Central memory CD4-positive, alpha-beta T cell (primary cell): ENCODE results near the gene FLT3.
"Not testable (repeated sequence)": the region's sequence is repeated elsewhere in the genome, so short reads cannot be mapped to it uniquely, and the experiment has no call there.

Source experiments
- DNase-seq: peaks from one replicate; pipeline ENCODE4 v3.0.0; 2022
- total RNA-seq, 3 experiments: gene quantifications; one replicate each; lab custom pipeline; 2026; lab: John Stamatoyannopoulos, UW

The FLT3 gene
- 0 to 0.11 (median 0.04) reads per million in 3 experiments for total RNA-seq

- peak; percentile 1 for DNase-seq
Observed at GRCh38 chr13:28100150-28101121, at the start of gene FLT3. TSS of gene FLT3 (minus strand) at chr13:28100576. CDS start at chr13:28100510, 66 bp downstream.

GRCh38 chr13:28147495-28147894 is 47.1 kb upstream of the FLT3 start:
- DNase-seq = no peak

GRCh38 chr13:28145049-28145448 is 44.7 kb upstream of the FLT3 start:
- no peak for DNase-seq

GRCh38 chr13:28141542-28141941 is 41.2 kb upstream of the FLT3 start:
- DNase-seq = not testable (repeated sequence)

- no peak for DNase-seq
Observed at GRCh38 chr13:28140433-28141125, 40.2 kb upstream of the FLT3 start.

- DNase-seq = peak; percentile 83
Observed at GRCh38 chr13:28138756-28139470, 38.5 kb upstream of the FLT3 start.

GRCh38 chr13:28138012-28138755 is 37.8 kb upstream of the FLT3 start, which contains the start of gene PAN3:
TSS of gene PAN3 (plus strand) at chr13:28138545. CDS start at chr13:28138658, 113 bp downstream.
- DNase-seq = peak; percentile 90

- no peak for DNase-seq
Observed at GRCh38 chr13:28137596-28137995, 37.2 kb upstream of the FLT3 start.

GRCh38 chr13:28136916-28137315 is 36.5 kb upstream of the FLT3 start:
- DNase-seq = no peak

GRCh38 chr13:28131646-28132045 is 31.3 kb upstream of the FLT3 start:
- no peak for DNase-seq

- no peak for DNase-seq
Observed at GRCh38 chr13:28129911-28130693, 29.7 kb upstream of the FLT3 start.

GRCh38 chr13:28128926-28129325 is 28.6 kb upstream of the FLT3 start:
- DNase-seq = no peak

GRCh38 chr13:28128030-28128429 is 27.7 kb upstream of the FLT3 start:
- no peak for DNase-seq

GRCh38 chr13:28121224-28121623 is 20.8 kb upstream of the FLT3 start:
- no peak for DNase-seq

- DNase-seq = no peak
Observed at GRCh38 chr13:28120317-28120716, 19.9 kb upstream of the FLT3 start.

GRCh38 chr13:28117689-28118377 is 17.5 kb upstream of the FLT3 start:
- DNase-seq = no peak

- DNase-seq = no peak
Observed at GRCh38 chr13:28116736-28117135, 16.4 kb upstream of the FLT3 start.

GRCh38 chr13:28110414-28110813 is 10.0 kb upstream of the FLT3 start:
- no peak for DNase-seq

- DNase-seq = no peak
Observed at GRCh38 chr13:28106976-28107375, 6.6 kb upstream of the FLT3 start.

- DNase-seq = not testable (repeated sequence)
Observed at GRCh38 chr13:28101886-28102285, 1.5 kb upstream of the FLT3 start.
